Mucosa of gallbladder (tissue), 1 donor: ENCODE data around the gene BICC1. TPM values are rescaled to one million over a fixed set of nuclear protein-coding genes. Genes with fewer than 3 reads are reported as not detected.
"Not testable (repeated sequence)": the region's sequence is repeated elsewhere in the genome, so short reads cannot be mapped to it uniquely, and the experiment has no call there.

Source experiments
- DNase-seq: peaks from one replicate; pipeline ENCODE4 v3.0.0-alpha.2; 2020; ENCODE audit warnings: low spot score
- total RNA-seq: library from RNA; stranded (reverse); gene quantifications from one replicate; pipeline ENCODE4 v1.2.1, GENCODE V29; 2021
- donor health status: DM: no; HTN: no; CAD: no.

Gene BICC1
- total RNA-seq, 1 donor from 2014 or later: 5.1 TPM

DNA sequence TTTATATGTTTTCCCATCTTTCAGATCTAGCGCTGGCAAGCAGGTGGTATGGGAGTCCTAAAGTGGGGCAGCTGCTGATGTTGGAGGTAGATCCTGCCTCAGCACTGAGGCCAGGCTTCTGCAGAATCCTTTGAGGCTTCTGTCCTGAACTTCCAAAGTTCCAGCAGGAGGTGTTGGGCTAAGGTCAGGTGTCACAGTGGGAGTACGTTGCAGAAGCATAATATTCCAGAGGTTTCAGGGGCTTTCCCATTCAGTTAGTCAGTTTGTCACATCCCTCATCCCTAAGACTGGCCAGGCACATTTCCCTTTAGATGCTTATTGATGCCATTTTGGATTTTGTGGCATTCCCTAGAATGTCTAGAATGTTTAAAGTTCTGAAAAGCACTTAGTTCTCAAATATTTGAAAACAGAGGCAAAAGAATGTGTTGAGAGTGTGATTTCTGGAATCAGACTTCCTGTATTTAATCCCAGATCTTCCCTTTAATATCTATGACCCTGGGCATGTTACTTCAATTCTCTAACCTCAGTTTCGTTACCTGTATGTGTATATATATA lies 344.7 kb downstream of the BICC1 start:
- DNase-seq: no peak

DNA sequence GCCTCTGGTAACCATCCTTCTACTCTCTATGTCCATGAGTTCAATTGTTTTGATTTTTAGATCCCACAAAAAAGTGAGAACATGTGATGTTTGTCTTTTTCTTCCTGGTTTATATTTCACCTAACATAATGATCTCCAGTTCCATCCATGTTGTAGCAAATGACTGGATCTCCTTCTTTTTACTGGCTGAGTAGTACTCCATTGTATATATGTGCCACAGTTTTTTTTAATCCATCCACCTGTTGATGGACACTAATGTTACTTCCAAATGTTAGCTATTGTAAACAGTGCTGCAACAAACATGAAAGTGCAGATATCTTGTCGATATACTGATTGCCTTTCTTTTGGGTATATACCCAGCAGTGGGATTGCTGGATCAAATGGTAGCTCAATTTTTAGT lies 345.5 kb downstream of the BICC1 start:
- not testable (repeated sequence) for DNase-seq

DNA sequence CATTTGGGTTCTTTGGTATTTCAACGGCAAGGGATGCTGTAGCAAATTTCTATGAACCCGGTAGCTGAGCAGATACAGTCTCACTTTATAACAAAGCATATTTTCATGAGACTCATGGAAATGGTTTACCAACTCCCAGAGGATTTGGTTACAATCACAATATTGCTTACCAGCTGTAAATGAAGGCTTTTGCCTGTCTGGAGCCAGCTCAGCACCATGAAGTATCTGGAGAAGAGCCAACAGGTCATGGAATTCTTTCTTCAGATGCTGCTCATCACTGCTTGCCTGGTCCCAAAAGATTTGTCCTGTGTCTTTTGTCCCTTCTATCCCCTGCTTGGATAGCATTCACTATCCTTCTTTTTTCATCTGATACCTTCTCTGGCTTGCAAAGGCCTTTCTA lies 346.9 kb downstream of the BICC1 start:
- no peak for DNase-seq

DNA sequence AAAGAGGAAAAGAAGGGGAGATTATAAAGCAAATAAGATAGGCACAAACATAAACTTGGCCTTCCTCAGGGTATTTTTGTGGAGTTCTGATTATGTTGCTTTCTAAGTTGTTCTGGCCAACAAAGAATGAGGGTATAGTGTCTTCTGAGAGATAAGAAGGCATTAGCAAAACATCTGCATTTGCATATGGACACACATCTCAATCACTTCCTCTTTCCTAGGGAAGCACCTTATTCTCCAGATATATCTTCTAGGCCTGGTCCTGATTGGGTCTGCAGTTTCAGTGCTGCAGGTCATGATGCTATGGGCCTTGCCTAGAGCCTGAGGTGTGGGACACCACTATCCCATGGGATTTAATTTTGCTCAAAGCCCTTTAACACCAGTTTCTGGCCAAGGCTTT lies 355.0 kb downstream of the BICC1 start:
- no peak for DNase-seq

DNA sequence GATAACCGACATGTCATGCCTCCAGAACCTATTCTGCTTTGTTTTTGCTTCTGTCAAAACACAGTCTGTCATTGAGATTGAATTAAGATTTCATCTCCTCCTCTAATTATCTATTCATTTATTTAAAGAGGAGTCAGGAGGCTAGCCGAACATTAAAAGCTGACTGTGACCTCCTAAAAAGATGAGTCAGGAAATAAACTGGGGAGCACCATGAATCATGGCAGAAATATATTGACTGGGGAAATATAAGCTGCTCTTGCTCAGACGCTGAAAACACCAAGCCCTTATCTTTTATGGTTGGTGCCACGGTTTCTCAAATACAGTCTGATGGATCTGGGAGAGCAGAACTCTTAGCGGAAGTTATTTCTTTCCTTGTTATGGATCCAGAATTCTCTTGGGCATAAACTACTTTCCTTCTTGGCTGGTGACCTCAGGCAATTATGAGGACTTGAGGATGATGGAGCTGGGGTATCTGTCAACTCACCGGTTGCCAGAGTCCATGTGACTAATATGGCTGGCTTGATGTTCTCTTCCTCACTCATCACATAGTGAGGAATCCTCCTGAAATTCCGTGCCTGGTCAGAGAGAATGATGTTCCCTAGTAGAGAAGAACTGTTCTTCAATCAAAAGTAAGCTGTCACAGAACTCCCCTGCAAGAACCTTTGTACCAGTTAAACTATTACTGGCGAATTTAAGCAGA lies 356.2 kb downstream of the BICC1 start:
- DNase-seq: no peak

DNA sequence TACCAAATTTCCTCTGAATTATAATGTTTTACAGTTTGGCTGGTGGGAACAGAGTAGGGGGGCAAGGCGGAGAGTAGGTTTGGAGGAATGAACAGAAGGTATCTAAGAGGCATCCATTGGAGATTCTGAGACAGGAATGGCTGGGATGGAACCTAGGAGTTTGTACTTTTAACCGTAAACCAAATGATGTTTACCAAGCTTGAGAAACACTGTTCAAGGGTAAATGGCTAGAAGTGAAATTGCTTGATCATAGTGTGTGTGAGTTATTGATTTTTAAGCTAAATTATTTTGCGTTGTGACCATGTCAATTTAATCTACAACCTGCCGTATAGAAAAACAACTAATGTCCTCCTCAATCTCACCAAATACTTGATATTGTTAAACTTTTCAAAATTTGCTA lies 357.4 kb downstream of the BICC1 start:
- DNase-seq: no peak

DNA sequence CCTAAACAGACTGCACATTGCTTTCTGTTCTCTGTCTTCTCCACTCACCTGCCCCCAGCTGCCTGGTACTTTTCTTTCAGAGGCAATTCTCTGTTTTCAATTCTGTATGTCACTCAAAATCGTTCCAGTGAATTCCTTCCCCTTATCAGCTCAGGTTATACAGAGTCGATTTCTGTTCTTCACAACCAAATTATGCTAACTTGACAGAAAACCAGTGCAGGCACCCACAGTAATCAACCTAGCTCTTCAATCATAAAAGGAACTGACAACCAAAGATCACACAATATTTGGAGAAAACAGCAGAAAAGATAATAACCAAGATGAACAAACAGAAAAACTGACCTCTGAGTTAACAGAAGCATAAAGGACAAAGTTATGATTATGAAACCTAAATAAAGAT lies 360.5 kb downstream of the BICC1 start:
- DNase-seq: no peak

Other genes starting within 250 kb of the BICC1 start
- 6.4 TPM for gene IPMK, start 245.0 kb upstream of the BICC1 start, total RNA-seq
- 34.2 TPM for gene CISD1, start 243.7 kb upstream of the BICC1 start, total RNA-seq
- 11.0 TPM for gene UBE2D1, start 177.9 kb upstream of the BICC1 start, total RNA-seq
- gene TFAM, start 127.5 kb upstream of the BICC1 start, total RNA-seq: 29.8 TPM